Islet precursor cell (in vitro differentiated cells): ENCODE measurements around the gene ADAMTS14.

Source experiments
- DNase-seq: peaks from one replicate; pipeline ENCODE4 v3.0.0-alpha.2; 2018

The ADAMTS14 gene

GRCh38 chr10:70694418-70695141 lies 22.3 kb downstream of the ADAMTS14 start:
- DNase-seq: no peak

- no peak for DNase-seq
These were observed 23.1 kb downstream of the ADAMTS14 start for GRCh38 chr10:70695241-70696030.

- no peak for DNase-seq
These were observed 25.9 kb downstream of the ADAMTS14 start for GRCh38 chr10:70698211-70698610.

GRCh38 chr10:70699063-70699658 lies 26.9 kb downstream of the ADAMTS14 start:
- DNase-seq: no peak

GRCh38 chr10:70699659-70700174 lies 27.4 kb downstream of the ADAMTS14 start:
- peak; percentile 92 for DNase-seq

GRCh38 chr10:70702190-70702763 lies 30.0 kb downstream of the ADAMTS14 start:
- no peak for DNase-seq

GRCh38 chr10:70704211-70704610 lies 31.9 kb downstream of the ADAMTS14 start:
- no peak for DNase-seq

GRCh38 chr10:70705121-70705861 lies 33.0 kb downstream of the ADAMTS14 start:
- no peak for DNase-seq

- no peak for DNase-seq
These were observed 38.9 kb downstream of the ADAMTS14 start for GRCh38 chr10:70711177-70711576.

- DNase-seq: no peak
These were observed 39.6 kb downstream of the ADAMTS14 start for GRCh38 chr10:70711911-70712310.

- no peak for DNase-seq
These were observed 41.9 kb downstream of the ADAMTS14 start for GRCh38 chr10:70714245-70714644.

GRCh38 chr10:70714951-70715350 lies 42.6 kb downstream of the ADAMTS14 start:
- DNase-seq: no peak

GRCh38 chr10:70715853-70716795 lies 43.8 kb downstream of the ADAMTS14 start:
- peak; percentile 86 for DNase-seq

GRCh38 chr10:70722820-70723424 lies 50.6 kb downstream of the ADAMTS14 start:
- DNase-seq: peak; percentile 94

GRCh38 chr10:70723771-70724170 lies 51.5 kb downstream of the ADAMTS14 start:
- peak; percentile 79 for DNase-seq

GRCh38 chr10:70726909-70727495 lies 54.7 kb downstream of the ADAMTS14 start:
- DNase-seq: no peak

GRCh38 chr10:70728328-70728727 lies 56.0 kb downstream of the ADAMTS14 start:
- no peak for DNase-seq

- DNase-seq: no peak
These were observed 57.6 kb downstream of the ADAMTS14 start for GRCh38 chr10:70729763-70730357.

- DNase-seq: no peak
These were observed 58.6 kb downstream of the ADAMTS14 start for GRCh38 chr10:70730955-70731354.

- no peak for DNase-seq
These were observed 60.3 kb downstream of the ADAMTS14 start for GRCh38 chr10:70732569-70732968.
